Right renal pelvis (tissue), 4 donors: ENCODE results near the gene FCHSD1. TPM values are rescaled to one million over a fixed set of nuclear protein-coding genes. Genes with fewer than 3 reads are reported as not detected.
A peak's percentile ranks its signal among the peaks of the same experiment; 100 is the strongest.
"Not testable (repeated sequence)": the region's sequence is repeated elsewhere in the genome, so short reads cannot be mapped to it uniquely, and the experiment has no call there.

Source experiments
- DNase-seq, 4 donors: peaks; one replicate each; pipeline ENCODE4 v3.0.0-alpha.2; 2013; ENCODE audit warnings: low read depth in 4 of 4, low spot score in 3 of 4, missing footprints in 1 of 4
- polyA plus RNA-seq, 4 donors: library from polyadenylated mRNA; unstranded; fragments of 120-200 nt; gene quantifications; one replicate each; pipeline ENCODE4 v1.2.1, GENCODE V29; 2013; ENCODE audit not compliant: insufficient read length in 4 of 4

Gene FCHSD1
- polyA plus RNA-seq, 4 donors = 11.6 to 14.3 (median 13.8) TPM

DNA sequence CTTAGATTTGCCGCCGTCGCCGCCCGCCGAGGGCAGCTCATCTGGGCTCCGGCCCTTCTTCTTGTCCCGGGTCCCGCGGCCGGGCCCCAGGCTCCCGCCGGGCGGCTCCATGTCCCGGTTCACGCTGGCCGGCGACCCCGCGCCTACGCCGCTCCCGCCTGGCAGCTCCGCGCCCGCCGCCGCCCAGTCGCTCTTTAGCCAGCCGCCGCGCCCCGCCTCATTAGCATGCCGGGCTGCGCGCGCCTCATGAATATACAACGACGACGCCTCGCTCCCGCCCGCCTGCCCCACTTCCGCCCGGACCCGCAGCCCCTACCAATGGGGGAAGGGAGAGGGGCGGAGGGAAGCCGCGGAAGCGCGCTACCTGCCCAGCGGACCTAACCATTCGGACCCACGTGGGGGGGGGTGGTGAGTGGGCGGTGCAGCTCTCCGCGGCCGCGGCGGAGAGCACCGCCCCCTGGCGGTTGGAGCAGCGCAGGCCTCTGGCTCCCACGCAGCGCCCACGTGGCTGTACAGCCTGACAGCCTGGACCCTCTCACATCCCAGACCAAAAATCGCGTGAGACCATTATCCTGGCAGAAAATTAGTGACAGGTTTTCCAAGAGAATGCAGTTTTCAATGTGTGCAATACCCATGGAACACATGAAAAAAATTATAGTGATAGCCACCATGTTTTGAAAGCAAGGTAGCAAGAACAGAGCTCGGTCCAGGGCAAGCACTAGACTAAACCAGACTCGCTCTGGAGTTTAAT is 32.2 kb downstream of the FCHSD1 start, which contains the start of gene DIAPH1:
DIAPH1 (minus strand) TSS at position 197 of the 751 bp plus-strand sequence; CDS start at position 111, 86 bp downstream.
- DNase-seq = peak; percentile 90 to 95 (median 92)

DNA sequence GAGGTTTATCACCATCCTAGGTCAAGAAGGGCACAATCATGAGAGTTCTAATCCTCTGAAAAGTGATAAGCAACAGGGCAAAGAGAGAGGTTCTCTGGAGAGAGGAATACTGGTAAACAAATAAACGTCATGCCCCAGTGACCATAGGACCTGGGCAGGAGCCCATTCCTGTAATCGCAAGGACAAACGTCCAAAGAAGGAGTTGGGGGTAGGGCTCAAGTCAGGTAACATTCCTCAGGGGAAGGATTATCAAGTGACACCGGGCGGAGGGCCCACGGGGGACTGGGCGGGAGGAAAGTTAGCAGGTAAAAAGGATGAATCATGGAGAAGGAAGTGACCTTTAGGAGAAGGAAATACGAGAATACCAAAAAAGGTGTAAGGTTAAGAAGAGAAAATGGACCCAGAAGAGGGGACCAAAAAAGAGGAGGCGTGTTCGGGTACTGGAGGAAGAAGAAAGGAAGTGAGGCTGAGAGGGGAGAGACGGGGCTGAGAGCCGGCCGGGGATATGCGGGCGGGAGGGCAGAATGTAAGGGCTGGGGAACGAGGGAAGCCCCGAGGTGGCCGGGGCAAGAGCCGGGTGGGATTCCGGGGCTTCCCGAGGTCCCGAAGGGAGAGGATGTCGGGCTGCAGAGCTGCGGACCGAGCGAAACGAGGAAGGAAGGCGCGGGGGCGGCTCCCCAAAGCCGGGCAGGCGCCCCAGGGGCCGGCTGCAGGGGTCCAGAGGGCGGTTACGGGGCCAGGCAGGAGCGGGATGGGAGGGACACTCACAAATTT is 33.0 kb downstream of the FCHSD1 start:
- DNase-seq = peak in 1 of 4 donors; percentile 35

DNA sequence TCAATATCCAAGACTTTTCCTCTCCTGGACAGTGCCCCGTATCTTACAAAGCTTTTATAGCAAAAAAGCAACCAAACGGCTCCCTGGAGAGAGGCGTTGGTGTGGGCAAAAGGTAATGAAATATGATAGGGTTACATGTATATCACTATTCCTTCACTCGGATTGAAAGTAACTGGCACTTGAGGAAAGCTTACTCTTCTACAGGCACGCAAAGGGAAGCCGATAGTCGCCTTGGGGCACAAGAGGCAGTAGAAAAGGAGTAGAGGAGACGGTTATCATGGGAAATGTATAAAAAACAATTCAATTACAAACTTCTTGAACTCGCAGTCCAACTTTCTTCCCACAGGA is 33.6 kb downstream of the FCHSD1 start:
- no peak for DNase-seq

DNA sequence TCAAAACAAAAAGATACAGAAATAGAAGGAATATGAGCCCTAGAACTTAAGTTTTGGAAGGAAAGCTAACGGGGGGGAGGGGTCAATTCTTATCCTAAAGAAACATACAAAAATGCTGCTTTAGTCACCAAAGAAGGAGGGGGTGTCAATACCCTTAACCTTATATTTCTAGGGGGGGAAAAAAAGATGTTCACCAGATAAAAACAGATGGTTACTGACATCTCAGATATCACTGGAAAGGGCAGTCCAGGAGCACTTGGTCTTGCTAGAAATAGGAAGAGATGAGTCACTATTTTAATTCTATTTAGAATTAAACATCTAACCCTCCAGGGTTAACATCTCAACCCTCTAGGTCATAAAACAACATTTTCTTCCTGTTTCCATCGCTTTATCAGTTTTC is 34.1 kb downstream of the FCHSD1 start:
- no peak for DNase-seq

DNA sequence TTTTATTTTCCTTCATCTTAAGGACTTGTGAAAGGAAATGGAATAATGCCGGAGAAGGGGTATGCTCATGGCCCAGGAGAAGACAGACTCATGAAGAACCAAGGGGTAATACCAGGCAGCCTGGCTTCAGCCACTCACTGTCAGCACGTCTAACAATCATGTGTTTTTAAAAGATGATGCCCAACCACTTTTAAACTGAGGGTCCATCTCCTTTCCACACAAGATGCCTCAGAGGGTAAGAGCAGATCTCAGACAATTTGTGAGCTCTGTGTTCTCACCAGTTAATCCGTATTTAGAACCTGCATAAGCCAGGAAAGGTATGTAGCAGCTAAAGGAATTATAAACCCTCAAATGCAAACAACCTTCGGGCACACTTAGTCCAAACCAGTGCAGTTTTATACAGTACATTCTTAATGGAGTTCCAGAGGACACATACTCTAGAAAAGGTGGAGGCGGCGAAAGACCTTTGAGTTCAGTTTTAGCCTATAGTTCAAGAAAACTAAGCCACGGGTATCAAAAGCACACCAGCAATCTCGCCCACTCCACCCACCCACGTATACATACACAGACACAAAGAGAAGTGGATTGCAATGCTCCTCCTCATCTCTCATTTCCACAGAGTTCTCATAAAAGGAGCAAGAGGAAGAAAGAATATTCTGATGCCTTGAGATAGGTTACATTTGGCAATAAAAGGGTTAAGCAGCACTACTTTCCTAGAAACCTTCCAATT is 35.1 kb downstream of the FCHSD1 start:
- no peak for DNase-seq

DNA sequence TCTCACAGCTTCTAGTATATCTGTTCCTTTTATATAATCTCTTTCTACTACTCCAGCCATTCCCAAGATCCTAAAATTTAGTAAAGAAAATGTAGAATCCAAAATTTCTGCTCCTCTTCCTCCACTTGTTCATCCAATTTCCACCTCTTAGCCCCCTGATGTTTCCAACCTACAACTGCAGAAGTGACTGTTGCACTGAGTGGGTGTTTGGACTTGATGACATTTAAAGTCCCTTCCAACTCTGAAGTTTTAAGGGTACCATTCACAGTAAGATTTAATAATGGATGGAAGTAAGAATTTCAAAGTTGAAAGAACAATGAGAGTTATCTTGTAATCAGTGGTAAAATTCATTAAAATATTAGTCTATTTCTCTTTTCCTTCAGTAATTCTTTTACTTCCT is 37.9 kb downstream of the FCHSD1 start:
- DNase-seq = no peak

DNA sequence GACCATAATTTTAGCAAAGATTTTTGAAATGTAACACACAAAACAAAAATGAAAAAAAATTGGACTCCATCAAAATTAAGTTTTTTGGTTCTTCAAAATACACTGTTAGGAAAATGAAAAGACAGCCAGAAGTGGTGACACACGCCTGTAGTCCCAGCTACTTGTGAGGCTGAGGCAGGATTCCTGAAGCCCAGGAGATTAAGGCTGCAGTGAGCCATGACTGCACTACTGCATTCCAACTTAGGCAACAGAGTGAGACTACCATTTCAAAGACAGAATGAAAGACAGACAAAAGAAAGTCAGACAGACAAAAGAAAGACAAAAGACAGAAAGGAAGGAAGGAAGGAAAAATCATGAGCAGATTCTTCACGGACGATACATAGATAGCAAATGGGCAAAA is 39.9 kb downstream of the FCHSD1 start:
- no peak for DNase-seq

DNA sequence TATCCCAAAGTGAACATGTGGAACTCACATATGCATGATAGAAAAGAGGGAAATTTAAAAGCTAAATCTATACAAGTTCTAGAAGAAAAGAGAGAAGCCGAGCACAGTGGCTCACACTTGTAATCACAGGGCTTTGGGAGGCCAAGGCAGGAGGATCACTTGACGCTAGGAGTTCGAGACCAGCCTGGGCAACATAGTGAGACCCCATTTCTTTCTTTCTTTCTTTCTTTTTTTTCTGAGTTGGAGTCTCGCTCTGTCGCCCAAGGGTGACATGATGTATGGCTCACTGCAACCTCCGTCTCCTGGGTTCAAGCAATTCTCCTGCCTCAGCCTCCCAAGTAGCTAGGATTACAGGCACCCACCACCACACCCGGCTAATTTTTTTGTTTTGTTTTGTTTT is 41.3 kb downstream of the FCHSD1 start:
- DNase-seq = not testable (repeated sequence)

DNA sequence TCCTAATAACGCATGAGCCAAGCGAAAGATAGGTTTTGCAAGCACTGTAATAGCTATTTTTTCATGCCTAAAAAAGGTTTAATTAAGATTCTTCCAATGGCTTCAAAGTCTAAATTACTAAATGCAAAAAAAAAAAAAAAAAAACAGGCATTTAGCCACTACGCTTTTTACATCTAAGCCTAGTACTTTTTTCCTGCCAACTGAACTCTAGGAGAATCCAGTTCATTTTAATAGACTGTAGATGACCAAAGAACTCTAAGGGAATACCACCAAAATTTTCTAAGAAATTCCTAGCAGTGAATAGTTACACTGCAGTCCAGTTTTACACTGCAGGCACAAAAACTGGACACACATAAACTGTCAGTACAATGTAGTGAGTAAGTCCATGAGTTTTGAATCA is 42.2 kb downstream of the FCHSD1 start:
- no peak for DNase-seq

DNA sequence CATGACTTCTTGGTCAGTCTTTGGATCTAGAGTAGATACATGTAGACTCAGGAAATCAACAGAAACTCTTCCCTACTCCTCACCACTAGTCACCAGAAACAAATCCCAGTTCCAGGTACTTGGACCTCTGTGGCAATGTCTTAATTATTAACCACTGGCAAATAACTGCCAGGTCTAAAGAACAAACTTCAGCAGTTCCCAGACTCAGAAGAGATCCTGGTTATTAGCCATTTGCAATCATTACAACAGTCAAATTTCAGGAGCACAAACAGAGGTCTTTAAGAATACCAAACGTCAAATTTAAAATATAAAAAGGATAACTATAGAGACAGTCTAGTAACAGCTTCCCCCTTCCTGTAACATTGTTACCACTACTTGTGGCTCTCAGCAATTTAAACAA is 42.7 kb downstream of the FCHSD1 start:
- no peak for DNase-seq

DNA sequence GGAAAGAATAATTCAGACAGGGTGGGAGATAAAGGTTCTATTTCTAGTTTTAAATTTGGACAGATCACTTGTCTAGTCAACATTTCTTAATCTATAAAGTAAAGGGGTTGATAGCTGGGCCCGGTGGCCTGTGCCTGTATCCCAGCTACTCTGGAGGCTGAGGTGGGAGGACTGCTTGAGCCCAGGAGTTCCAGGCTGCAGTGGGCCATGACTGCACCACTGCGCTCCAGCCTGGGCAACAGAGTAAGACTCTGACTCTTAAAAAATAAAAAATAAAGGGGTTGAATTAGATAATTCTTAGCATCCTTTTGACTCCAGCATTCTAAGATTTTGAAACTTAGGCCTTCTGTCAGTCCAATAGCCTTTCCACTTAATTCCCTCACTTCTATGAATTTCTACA is 43.2 kb downstream of the FCHSD1 start:
- DNase-seq = no peak

DNA sequence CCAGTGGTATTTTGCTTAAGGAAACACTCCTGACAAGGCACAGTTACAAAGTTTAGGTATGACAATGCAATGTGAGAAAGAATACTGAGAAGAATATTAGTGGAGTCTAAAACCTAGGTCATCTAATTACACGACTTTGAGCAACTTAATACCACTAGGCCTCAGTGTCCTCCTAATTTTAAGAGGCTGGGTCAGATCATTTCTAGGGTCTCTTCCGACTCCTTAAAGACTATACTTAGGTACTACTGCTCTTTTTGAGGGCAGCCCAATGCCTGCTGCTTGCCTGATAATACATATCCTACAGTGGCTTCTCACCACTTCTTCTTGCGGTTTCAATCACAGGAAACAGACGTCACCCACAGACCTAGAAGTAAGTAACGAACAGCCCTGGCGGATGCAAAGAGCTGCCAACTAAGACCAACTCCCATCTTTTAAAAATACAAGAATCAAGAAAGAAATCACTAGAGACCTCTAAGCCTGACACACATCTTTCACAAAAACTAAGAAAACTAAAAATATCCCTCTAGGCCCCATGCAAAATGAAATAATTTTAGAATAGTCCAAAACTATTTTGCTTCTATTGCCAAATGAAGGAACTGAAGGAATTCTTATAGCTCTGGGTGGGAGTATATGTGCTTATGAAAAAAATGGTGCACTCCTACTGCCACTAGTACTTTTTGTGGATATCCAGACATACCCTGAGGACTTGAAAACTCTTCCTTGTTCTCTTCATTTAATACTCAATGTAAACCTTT is 45.5 kb downstream of the FCHSD1 start:
- DNase-seq = no peak

DNA sequence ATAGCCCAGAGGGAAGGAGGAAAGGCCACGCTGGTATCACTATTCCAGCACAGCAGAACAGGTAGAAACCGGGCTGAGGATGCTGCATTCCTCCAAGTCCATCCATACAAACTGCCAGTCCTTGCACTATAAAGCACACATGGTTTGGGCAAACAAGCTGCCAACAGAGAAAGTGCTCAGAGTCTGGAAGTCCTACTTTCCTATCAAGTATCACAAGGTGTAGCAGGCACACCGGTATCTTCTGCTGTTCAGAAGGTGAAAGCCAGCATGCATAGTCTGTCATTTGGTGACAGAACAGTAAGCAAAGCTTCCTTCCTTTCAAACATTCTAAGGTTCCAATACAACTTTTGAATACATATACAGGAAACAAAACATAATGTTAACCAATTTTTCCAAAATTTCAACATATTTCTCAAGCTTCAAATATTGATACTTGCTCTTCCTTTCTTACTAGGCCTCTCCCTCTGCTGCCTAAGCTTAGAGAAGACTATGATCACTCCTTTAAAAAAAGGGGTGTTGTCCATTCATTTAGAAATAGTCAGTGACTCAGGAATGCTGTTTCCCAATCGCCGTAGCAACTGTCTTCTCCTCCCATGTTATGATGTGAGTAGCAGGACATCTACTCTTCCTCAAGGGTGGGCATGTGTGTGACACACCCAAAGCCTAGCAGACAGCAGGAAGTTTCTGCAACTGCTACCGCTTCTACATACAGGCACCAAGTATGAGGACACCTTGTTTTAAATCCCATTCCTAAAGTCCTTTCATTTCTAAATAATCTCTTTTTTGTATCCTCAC is 47.1 kb downstream of the FCHSD1 start:
- DNase-seq = no peak

DNA sequence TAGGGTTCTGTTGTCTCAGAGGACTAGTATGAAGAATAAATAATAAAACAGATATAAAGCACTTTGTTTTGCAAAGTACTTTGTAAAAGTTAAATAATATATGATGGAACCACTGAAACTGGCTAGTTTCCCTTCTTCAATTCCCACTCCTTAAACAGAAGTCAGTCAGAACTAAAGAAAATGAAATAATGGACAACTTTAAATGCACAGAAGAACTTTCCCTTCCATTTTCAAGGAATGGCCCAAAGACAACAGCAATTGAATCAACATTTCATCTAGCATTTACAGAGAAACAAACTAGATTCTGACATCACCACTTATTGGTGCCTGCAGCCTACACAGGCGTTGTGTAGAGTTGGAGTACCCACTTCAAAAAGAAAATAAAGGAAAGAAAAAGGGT is 48.6 kb downstream of the FCHSD1 start:
- DNase-seq = no peak

DNA sequence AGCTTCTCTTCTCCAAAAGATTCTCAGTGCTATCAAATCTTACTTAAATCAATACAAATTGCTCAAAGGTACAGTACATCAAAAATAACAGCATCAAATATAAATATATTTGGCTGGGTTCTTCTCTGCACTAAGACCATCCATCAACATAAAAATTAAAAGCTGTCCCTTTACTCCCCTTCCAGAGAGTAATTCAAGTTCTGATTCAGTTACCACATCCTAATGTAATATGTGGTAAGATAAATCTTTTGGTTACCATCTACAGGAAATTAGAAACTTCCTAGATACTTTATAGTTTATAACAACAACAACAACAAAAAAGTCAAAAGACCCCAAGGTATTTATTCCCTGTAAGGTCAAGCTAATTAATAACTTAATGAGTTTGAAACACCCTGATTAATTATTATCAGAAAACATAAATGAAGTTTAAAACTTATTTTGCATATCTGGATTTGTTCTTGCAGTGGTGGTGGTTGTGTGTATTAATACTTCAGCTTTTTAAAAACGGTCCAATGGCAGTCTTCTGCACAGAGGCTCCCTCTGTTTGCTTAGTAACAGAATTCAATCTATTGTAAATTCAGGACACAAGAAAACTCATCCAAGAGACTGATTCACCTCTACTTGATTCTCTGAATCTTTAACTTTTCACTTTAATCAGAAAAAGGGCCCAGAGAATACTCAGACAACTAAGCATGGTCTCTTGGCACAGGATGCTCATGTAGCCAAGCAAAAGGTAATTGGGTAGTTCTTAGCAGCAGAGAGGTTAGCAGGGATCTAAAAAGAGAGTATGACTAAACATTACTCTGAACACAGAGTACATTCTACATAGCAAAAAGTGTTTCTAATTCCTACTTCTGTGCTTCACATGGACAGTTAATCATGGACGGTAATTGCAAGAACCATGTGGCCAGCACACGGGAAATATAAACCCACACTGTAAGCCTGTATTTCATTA is 52.5 kb downstream of the FCHSD1 start:
- no peak for DNase-seq

DNA sequence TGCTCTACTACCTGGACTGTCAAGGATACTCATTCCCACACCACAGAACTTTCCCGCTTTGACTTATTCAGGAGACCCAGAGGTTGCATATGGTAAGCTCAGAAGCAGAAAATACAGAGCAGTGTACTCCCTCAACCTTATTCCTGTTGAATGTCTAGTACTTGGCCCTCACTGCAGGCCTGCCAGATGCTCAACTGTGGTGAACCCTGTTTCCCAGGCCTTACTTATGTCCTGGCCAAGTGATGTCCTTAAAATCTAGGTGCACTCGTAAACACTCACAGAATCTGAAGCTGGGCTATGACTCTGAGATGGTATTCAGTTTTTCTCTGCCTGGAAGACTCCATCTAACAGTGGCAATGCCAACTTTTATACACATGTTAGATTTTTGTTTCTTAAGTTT is 53.4 kb downstream of the FCHSD1 start:
- no peak for DNase-seq

DNA sequence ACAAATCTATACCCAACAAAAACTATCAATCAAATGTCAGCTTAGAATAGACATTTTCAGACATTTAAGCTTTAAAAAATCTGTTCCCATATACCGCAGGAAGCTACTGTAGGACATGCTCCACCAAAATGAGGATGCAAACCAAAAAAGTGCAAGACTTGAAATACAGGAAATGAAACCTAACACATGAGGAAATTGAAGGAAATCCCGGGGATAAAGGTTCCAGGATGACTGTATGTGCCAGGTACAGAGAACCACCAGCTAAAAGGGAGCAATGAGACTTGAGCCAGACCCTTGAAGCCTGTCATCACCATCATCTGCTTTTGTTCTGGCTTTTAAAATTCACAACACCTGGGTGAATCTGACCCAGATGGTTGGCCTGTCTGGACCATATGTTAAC is 53.8 kb downstream of the FCHSD1 start:
- no peak for DNase-seq

DNA sequence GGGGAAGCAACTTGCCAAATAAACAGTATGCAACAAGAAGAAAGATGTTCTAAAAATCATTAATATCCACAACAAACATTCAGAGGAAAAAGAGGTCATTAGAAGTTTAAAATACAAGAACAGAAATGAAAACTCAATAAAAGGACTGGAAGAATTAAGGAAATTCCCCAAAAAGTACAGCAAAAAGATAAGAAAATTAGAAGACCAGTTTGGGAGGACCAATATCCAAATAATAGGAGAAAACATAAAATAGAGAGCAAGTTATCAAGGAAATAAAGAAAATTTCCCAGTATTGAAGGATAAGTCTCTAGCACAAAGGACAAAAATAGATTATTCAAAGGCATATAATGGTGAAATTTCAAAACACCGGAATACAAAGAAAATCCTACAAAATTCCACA is 54.4 kb downstream of the FCHSD1 start:
- no peak for DNase-seq

DNA sequence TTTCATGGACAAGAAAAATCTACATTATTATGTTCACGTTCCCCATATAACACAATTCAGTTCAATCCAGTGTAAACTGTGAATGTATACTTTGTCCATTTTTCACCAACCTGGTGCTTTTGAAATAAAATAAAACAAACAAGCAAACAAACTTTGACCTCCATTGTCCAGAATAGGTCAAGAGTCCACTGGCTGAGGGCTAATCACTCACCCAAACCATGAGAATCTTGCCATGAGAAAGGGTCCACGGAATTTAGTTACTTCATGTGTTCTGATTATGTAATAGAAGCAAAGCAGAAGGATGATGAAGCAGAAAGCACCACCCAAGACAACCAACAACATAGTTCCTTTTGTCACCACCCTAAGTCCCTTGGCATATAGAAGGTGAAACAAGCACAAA is 61.1 kb downstream of the FCHSD1 start:
- no peak for DNase-seq
